ENCODE data around the gene GSN.
"Not testable (repeated sequence)": the region's sequence is repeated elsewhere in the genome, so short reads cannot be mapped to it uniquely, and the experiment has no call there.

The GSN gene

DNA sequence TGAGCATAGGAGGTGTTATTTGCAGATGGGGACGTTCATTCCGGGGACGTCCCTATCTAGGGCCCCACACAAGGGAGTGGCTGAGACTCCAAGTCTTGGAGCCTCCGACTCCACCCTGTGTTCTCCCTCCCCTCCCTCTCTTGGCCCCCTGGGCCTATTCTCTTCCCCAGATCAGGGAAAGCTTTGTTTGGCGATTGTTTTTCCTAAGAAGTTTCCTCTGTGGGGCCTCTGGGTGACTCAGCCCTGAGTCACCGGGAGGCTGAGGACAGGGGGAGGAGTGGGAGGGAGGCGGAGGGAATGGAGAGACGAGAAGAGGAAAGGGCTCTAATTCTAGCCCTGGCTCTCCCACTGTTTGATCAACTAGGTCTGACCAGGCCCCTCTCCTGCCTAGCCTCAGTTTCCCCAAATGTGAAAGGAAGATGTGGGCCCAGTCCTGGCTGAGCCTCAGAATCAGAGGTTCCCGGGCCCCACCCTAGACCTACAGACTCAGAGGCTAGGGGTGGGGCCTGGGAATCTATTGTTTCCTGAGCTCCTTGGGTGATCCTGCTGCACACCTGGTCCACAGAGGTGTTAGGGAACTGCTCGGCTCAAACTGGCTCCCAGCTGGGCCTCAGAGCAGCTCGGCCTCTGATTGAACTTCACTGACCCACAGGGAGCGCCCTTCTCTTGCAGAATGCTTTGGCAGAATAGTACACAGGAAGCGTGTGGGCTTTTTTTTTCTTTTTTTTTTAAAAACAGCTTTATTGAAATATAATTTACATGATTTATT lies 19.2 kb downstream of the GSN start:
- in situ Hi-C loops (cut with MboI; ENCODE audit: low sequenced_read_pairs) = no loop called here

DNA sequence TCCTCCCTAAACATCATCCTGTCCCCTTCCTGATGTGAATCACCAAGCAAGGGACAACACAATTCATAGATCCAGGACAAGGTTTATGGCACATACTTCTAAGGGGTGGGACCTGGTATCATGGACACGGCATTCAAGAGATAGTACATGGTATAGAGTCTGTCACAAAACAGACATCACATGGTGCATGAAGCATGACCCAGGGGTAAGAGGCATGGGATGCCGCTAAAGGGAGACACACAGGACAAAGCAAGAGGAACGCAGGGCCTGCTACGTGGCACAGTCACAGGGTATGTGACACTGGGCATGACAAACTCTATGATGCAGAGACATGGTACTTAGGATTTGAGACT lies 20.7 kb downstream of the GSN start:
- in situ Hi-C loops (cut with MboI; ENCODE audit: low sequenced_read_pairs) = no loop called here

DNA sequence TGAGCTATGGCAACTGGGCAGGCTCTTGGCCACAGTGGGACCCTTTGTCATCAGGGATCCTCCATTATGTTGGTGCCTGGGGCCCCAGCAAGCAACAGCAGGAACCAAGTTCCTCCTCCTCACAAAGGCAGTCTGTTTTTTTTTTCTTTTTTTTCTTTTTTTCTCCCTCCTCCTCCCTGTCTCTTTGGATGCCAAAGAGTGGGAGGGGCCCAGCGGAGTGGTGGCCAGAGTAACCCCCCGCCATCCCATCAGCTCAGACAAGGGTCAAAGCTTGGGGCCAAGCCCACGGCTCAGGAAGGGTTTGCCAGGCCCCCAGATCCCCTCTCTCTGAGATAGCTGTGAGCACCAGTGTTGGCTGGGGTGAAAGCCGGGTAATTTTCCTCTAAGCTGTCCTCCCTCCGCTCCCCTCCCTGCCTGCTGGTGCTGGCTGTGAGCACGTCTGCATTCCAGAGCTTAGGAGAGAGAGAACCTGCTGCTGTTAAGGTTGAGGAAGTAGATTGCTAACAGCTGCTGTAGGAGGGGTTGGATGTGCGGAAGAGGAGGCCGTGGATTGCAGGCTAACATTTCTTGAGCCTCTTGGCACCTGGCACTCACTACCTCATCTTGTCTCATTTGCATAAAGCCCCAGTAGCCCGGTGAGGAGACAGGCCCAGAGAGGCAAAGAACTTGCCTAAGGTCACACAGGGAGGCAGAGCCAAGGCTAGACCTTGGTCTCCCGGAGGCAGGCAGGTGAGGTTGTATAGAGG lies 21.2 kb downstream of the GSN start:
- in situ Hi-C loops (cut with MboI; ENCODE audit: low sequenced_read_pairs) = no loop called here

DNA sequence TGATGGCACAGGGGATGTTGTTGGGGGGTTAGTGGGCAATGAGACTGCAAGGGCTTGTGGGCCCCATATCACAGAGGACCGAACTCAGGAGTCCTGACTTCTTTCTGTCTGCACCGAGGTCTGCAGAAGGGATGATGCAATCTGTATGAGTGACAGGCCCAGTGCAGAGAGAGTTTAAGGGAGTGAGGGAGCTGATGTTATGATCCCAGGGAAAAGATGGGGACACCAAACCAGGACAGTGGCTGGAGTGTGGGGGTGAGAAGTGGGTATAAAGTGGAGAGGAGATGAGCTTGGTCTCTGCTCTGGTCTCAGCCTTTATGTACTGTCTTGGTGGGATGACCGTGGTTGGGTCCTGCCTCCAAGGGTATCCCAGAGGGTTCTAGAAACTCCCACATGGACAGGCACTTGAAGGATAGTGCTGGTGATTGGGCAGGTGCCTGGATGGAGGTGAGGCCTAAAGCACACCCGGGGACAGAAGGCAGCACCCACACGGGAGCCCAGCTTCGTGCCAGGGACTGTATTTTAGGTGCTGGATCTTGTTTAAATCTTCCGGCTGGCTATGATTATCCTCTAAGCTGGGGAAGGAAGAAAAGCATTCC lies 21.9 kb downstream of the GSN start:
- in situ Hi-C loops (cut with MboI; ENCODE audit: low sequenced_read_pairs) = no loop called here

DNA sequence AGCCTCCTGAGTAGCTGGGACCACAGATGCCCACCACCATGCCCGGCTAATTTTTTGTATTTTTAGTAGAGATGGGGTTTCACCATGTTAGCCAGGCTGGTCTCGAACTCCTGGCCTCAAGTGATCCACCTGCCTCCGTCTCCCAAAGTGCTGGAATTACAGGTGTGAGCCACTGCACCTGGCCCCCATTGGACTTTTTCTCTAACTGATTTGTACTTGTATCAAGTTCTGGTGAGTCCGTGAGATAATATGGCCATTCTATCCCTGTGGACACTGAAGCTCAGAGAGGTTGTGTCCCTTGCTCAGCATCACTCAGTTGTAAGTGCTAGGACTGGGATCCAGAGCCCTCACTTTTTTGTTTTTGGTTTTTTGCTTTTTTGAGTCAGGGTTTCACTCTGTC lies 23.6 kb downstream of the GSN start:
- in situ Hi-C loops (cut with MboI; ENCODE audit: low sequenced_read_pairs) = not testable (repeated sequence)

DNA sequence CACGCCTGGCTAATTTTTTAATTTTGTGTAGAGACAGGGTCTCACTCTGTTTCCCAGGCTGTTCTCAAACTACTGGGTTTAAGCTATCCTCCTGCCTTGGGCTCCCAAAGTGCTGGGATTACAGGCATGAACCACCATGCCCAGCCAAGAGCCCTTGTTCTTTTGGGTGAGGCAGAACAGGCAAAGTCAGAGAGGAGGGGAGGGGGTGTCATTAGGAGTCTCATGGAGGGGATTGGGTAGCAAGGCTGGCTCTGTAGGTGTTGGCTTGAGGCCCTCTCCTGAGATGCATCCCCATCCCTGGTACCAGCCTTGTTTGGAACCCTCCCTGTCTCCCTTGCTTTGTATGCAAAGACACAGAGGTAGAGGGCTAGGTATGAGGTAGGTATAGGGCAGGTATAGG lies 24.1 kb downstream of the GSN start:
- in situ Hi-C loops (cut with MboI; ENCODE audit: low sequenced_read_pairs) = no loop called here

DNA sequence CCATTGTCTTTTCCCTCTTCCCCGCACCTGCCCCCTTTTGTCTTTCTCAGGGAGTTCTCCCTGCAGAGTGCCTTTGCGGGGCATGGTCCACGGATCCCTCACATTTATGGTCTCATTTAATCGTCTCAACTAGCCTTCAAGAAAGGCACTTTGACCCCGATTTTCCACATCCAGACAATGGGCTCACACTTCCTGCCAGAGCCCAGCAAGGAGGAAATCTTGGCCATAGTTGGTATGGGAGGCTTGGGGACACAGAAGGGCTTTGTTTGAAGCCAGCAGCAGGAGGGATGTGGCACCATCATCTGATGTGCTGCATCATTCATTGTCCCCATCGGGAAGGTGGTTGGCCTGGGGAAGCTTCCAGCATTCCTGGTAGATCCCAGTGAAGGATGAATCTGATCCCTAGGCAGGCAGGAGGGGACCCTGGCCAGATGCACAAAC lies 24.9 kb downstream of the GSN start:
- in situ Hi-C loops (cut with MboI; ENCODE audit: low sequenced_read_pairs) = no loop called here

DNA sequence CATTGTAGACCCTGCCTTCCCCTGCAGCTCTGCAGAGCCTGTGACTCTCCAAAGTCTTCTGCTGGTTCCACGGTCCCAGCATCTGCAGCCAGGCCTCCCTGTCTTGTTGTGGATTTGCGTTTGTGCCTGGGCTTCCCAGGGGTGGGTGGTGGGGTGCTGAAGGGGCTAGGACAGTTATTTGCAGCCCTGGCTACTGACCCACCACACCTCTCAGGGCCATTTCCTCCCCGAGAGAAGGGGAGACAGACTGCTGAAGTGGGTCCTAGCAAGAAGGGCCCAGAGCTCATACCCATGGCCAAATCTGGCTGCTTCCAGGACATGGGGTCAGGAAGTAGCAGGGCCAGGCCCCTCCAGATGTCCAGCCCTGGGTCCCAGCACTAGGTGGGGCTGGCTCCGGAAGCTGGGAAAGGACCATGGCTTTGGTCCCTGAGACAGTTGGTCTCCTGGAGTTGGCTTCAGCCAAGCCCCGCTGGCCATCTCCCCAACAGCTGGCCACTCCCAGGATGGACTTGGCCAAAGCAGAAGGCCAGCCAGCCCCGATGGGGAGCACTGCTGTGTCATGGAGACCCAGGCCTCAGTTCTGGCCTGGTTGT lies 26.3 kb downstream of the GSN start:
- in situ Hi-C loops (cut with MboI; ENCODE audit: low sequenced_read_pairs) = no loop called here

DNA sequence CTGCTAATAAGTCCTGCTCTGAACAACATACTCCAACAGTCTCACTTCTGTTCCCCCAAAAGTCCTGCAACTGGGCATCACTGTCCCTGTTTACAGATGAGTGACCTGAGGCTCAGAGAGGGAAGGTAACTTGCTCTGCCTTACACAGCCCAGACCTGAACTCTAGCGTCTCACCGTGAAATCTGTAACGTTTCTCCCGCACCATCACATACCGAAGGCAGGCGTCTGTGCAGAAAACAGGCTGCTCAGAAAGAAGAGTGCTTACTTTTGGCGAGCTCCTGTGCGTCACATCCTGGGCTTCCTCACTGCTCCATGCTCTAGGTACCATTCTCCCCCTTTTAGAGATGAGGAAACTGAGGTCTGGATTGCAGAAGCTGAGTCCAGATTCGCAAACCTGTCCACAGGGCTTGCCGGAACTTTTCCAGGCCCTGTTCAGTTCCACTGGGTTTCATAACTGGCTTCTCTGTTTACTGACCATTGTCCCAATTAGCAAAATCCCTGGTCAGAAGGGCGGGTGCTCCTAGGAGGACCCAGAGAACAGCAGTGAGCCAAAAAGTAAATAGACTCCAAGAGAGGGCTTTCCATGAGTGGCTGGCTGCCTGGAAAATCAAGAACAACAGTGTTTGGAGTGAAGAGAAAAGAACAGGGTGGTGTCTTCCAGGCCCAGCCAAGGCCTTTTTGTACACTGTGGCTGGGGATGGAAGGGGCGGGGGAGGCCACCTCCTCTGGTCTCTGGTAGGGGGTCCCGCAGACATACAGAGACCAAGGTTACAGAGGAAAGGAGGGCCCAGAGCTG lies 27.1 kb downstream of the GSN start:
- in situ Hi-C loops (cut with MboI; ENCODE audit: low sequenced_read_pairs) = no loop called here

DNA sequence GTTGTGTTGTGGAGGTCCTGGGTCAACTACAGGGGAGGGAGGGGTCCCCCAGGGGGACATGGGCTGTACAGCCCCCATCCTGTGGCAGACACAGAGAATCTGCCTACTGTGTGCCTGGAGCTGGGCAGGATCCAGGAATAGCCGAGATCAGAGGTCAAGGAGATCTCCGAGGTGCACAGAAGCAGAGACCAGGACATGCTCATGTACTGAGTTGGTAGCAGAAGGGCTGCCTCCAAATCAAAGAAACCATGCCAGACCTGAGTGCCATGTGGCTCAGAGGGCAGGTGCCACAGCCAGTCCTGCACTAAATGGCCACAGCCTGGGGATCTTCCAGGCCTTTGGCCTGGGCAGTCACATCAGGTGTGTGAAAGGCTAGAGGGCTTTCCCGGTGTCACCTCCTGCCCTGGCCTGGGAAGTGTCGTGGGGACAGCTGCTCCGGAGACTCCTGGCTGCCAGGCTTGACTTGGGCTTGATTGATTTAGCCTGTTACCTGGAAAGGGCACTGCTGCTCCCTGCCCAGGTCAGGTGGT lies 27.8 kb downstream of the GSN start:
- in situ Hi-C loops (cut with MboI; ENCODE audit: low sequenced_read_pairs) = no loop called here

DNA sequence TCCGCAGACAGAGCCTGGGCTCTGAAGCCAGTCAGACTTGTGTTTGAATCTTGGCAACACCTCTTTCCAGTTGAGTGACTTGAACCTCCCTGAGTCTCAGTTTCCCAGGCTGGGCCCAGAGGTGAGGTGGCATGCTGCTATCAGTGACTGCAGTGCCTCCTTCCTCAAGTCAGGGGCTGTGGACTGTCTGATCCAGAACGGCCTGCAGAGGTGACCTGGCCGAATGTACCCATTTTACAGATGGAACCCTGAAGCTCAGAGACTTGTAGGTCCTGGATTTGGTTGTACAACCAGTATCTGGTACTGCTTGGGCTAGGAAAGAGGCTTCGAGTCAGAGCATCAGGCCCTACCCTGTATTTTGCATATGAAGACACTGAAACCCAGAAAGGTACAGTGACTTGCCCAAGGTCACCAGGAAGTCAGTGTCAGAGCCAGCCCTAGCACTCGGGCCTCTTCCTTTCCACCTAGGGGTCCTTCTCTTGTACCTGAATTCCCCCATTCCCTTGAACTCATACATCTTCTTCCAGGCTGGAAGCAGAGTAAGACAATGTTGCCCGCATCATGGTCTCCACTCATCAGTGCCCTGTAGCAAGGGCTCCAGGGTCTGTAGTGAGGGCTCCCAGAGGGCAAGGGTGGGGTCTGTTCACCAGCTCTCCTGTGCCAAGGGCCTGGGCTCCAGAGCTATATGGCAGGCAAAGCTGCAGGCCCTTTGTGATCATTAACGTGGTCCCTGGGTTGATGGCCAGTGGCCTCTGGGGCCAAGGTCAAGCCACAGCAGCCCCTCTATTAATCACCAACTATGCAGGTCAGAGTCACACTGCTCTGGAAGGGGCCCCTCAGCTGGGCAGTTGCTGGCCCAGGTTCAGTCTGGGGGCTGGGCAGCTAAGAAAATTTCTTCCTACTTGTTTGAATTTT lies 28.5 kb downstream of the GSN start:
- in situ Hi-C loops (cut with MboI; ENCODE audit: low sequenced_read_pairs) = no loop called here

DNA sequence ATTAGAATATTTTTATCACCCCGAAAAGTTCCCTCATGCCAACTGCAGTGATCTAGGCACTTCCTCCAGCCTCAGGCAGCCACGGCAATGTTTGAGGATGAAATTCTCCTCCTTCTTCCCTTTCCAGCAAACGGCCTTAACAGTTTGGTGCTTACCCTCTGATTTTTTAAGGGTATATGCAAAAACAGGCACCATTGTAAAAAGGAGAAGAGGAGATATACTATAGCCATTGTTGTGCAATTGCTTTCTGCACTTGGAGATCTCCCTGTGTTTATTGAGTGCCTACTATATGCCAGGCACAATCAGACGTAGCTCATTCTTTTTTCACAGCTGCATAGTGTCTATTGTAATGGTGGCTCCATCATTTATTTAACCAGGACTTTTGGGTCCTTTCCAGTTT lies 29.4 kb downstream of the GSN start:
- in situ Hi-C loops (cut with MboI; ENCODE audit: low sequenced_read_pairs) = no loop called here

DNA sequence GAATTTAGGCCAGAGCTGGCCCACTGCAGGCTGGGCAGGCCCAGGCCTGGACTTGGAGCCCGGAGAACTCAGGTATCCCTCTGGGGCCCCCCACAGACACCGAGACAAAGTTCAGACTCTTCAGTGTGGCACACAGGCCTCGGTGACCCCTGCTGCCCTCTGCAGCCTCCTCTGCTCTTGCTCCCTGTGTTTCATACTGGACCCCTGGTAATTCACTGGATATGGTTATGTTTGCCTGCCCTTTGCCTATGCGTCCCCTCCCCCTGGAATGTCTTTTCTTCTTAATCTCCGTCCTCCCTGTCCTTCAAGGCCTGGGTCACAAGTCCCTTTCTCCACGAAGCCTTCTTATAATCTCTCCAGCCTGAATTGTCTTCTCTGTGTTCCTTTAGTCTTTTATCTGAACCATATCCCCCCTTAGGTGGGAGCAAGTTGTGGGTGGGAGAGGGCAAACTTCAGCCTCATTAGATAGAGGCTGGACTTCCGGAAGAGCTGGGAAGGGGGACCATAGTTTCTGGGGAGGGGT lies 30.1 kb downstream of the GSN start:
- in situ Hi-C loops (cut with MboI; ENCODE audit: low sequenced_read_pairs) = no loop called here

DNA sequence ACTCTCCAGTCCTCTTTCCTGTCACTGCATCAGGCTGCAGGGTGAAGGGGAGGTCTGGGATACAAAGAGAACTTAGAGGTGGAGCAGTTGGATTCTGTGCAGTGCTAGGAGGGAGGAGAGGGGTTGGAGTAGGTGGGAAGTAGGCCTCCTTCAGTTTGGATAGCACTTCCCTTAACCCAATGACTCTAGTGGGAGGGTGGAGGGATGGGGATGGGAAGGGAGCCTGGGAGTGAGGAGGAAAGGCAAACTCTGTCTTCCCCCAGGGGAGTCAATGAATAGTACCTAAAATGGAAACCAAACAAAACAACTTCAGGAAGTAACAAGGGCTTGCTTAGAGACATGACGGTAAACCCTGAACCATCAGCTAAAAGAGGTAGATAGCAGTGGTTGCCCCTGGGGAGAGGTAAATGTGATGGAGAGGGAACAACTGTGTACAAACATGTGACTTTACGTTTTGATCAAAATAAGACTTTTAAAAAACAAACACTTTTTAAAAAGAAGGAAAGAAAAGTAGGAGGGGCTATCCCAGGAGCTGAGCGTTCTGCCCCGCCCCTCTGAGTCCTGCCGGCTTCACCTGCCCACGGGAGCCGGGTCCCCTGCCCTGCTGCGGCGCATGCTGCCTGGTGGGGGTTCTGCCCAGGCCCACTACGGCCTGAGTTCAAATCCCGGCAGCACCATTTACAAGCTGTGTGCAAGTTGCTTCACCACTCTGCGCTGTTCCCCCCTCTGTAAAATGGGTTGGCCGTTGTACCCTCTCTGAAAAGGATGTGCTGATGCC lies 30.9 kb downstream of the GSN start:
- in situ Hi-C loops (cut with MboI; ENCODE audit: low sequenced_read_pairs) = no loop called here

DNA sequence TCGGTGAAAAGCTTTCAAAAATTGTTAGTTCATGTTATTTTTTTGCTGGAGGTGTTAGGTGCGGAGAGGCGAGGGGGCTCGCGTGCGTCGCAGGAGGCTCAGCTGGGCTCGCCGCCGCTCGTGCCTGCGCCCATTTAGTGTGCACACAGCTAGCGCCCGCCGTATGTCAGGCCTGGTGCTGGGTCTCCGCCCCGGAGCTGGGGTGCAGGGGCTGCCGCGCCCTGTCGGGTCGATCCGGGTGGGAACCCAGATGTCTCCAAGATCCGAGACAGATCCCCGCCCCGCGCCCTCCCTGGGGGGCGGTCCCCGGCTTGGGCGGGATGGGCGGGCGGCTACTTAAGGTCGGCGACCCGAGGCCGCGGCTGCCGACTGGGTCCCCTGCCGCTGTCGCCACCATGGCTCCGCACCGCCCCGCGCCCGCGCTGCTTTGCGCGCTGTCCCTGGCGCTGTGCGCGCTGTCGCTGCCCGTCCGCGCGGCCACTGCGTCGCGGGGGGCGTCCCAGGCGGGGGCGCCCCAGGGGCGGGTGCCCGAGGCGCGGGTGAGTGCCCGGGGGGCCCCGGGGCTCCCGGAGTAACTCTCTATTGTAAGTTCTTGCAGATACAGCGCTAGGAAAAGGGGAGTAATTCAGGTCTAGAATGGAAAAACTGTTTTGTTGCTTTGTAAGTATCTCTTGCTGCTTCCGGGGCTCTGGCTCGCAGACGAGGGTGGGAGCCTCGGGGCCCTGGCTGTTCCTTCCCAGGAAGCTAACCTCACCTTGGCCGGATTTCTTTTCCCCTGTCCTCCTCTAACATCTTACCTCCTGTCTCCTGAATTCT lies 31.7 kb downstream of the GSN start:
- in situ Hi-C loops (cut with MboI; ENCODE audit: low sequenced_read_pairs) = no loop called here

DNA sequence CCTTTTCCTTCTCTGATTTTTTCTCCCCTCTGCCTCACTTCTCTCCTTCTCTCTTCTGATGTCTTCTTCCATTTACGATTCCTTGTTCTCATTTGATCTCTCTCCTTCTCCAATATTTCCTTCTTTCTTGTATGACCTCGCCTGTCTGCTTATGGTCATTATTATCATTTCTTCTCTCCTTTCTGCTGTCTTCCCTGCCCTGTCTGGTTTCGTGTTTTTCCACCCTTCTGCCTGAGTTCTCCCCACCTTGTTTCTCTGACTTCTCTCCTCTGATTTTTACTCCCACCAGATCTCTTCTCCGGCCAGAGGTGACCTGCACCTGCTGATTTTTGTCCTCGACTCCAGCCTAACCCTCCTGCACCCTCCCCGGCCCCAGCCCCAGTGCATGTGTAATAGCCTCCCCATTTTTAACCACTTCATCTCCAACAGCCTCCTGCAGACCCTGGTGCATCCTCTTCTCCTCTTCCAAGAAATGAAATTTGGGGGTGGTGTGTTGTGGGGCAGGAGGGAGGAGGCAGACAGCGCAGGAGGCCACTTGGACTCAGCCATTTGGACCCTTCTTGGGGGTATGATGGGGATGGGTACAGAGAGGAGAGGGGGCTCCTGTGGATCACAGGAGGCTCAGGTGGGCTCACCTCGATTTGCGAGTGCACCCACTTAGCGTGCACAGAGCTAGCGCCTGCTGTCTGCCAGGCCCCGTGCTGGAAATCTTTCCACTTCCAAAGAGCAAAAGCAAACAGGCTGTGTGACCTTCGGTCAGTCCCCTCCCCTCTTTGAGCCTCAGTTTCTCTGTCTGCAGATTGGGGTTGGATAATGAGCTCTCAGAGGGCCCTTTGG lies 32.5 kb downstream of the GSN start:
- in situ Hi-C loops (cut with MboI; ENCODE audit: low sequenced_read_pairs) = no loop called here

DNA sequence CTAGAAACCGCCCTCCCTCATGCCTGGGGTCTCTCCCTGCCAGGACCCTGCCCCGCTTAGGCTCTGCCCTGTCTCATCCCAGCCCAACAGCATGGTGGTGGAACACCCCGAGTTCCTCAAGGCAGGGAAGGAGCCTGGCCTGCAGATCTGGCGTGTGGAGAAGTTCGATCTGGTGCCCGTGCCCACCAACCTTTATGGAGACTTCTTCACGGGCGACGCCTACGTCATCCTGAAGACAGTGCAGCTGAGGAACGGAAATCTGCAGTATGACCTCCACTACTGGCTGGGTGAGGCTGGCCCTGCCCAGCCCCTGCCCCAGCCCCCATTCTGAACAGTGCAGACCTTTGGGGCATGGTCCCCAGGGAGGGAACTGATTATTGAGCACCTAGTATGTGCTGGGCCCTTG lies 33.9 kb downstream of the GSN start:
- in situ Hi-C loops (cut with MboI; ENCODE audit: low sequenced_read_pairs) = no loop called here
